ENCODE results near the gene PRKAA1.
A peak's percentile ranks its signal among the peaks of the same experiment; 100 is the strongest.

DNA sequence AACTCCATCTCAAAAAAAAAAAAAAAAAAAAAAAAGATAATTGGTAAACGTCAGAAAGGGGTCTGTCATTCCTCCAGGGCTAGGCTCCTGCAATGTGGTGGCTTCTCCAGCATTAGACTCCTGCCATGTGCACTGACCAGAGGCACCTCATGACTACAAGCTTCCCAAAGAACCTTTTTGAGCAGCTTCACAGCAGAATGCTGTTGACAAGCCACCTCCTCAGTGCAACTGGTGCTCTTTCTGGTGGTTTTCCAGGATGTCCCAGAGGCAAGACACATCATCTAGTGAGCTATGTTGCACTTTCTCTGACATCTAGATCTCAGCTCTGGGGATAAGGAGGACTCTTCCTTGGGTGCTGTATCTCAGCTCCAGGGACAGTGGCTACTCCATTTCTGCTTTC is 25.3 kb upstream of the PRKAA1 start:
- peak; percentile 36; the same call in 1 of the 2 replicates for TF ChIP-seq POLR2AphosphoS5 (IDR thresholded peaks at IDR 0.05; ENCODE audit: borderline replicate concordance, low read depth, low read length)
- no peak for TF ChIP-seq EZH2 (IDR thresholded peaks at IDR 0.05)
